B cell (primary cell): ENCODE measurements around the gene MAPK10. TPM values are rescaled to one million over a fixed set of nuclear protein-coding genes. Genes with fewer than 3 reads are reported as not detected.

Source experiments
- ATAC-seq: fragments of 200-7000 bp; cut with Tn5 transposase; one replicate; pipeline ENCODE4 v1.10.0; 2021; ENCODE audit warnings: low read depth, mild to moderate bottlenecking, moderate number of reproducible peaks, moderate library complexity
- CTCF ChIA-PET: fragments of 350-600 bp; sonication (Branson Sonifier 250); formaldehyde crosslinking; loops from one replicate; lab custom pipeline; 2021; ENCODE audit warnings: antibody characterized with exemption, inconsistent platforms; lab: Charles Lee
- POLR2A ChIA-PET: fragments of 350-600 bp; sonication (Branson Sonifier 250); formaldehyde crosslinking; loops from one replicate; lab custom pipeline; 2021; ENCODE audit warnings: antibody characterized with exemption; lab: Charles Lee
- DNase-seq: peaks from one replicate; pipeline ENCODE4 v3.0.0; 2013
- H2AFZ ChIP-seq: 2 replicates; pipeline ENCODE4 v1.6.1; 2012; ENCODE audit warnings: mild to moderate bottlenecking, low read depth, low read length; ENCODE audit not compliant: insufficient read depth, poor library complexity, severe bottlenecking
- H3K27ac ChIP-seq, 2 donors: 1 replicate in 1 of 2; 2 replicates in 1 of 2; pipeline ENCODE4 v1.5.1; 2012 to 2013; ENCODE audit warnings: low read length in 2 of 2, mild to moderate bottlenecking in 2 of 2, moderate library complexity in 1 of 2
- H3K27me3 ChIP-seq, 4 experiments: fragments of 200-600 bp in 1 of 4; sonication (generic) in 1 of 4; replicated peaks in 1 of 4; 1 replicate in 2 of 4; 2 replicates in 2 of 4; pipeline versions ENCODE4 v1.6.1 to v1.7.0; 2013 to 2016; ENCODE audit warnings: low read length in 3 of 4, mild to moderate bottlenecking in 2 of 4, mixed read lengths in 1 of 4, moderate library complexity in 1 of 4; ENCODE audit not compliant: insufficient read depth in 4 of 4, control insufficient read depth in 3 of 4; ENCODE audit errors: control extremely low read depth in 1 of 4
- H3K36me3 ChIP-seq, 2 experiments: replicated peaks in 1 of 2; 1 replicate in 1 of 2; 2 replicates in 1 of 2; pipeline versions ENCODE4 v1.6.1 to v1.7.1; 2013; ENCODE audit warnings: low read length in 1 of 2; ENCODE audit not compliant: insufficient read depth in 2 of 2, control insufficient read depth in 1 of 2; ENCODE audit errors: control extremely low read depth in 1 of 2, extremely low read depth in 1 of 2
- H3K4me1 ChIP-seq, 2 donors: fragments of 200-600 bp in 1 of 2; sonication (generic) in 1 of 2; 1 replicate in 1 of 2; 2 replicates in 1 of 2; pipeline versions ENCODE4 v1.5.1 to v1.6.1; 2013 to 2017; ENCODE audit warnings: low read length in 2 of 2; ENCODE audit not compliant: control insufficient read depth in 2 of 2, insufficient read depth in 2 of 2
- H3K4me2 ChIP-seq: replicated peaks from 2 replicates; pipeline ENCODE3; 2012; ENCODE audit warnings: mild to moderate bottlenecking, low read depth, low read length; ENCODE audit not compliant: poor library complexity, severe bottlenecking
- H3K4me3 ChIP-seq, 5 experiments: fragments of 200-600 bp in 1 of 5; sonication (generic) in 1 of 5; 1 replicate in 3 of 5; 2 replicates in 2 of 5; pipeline versions ENCODE4 v1.5.1 to v1.7.0; 2011 to 2016; ENCODE audit warnings: low read length in 4 of 5, mild to moderate bottlenecking in 4 of 5, low read depth in 2 of 5, control low read depth in 1 of 5, moderate library complexity in 1 of 5; ENCODE audit not compliant: insufficient read depth in 1 of 5; ENCODE audit errors: control extremely low read depth in 1 of 5, extremely low read depth in 1 of 5
- H3K79me2 ChIP-seq: fragments of 200-600 bp; sonication (generic); one replicate; pipeline ENCODE4 v1.6.0; 2016; ENCODE audit warnings: low read length; ENCODE audit not compliant: control insufficient read depth, insufficient read depth
- H3K9ac ChIP-seq: fragments of 200-600 bp; sonication (generic); 2 replicates; pipeline ENCODE4 v1.6.1; 2017; ENCODE audit warnings: mild to moderate bottlenecking, low read length, moderate library complexity
- H3K9me3 ChIP-seq, 3 donors: one replicate each; pipeline versions ENCODE4 v1.6.1 to v1.7.1; 2013; ENCODE audit warnings: low read length in 2 of 3; ENCODE audit not compliant: control insufficient read depth in 2 of 3, insufficient read depth in 1 of 3; ENCODE audit errors: control extremely low read depth in 1 of 3
- H4K20me1 ChIP-seq: 2 replicates; pipeline ENCODE4 v1.6.0; 2012; ENCODE audit warnings: mild to moderate bottlenecking, low read length; ENCODE audit not compliant: insufficient read depth, control insufficient read depth, poor library complexity, severe bottlenecking
- H3K27ac Mint-ChIP-seq: one replicate; pipeline ENCODE4 v1.8.0; 2021; ENCODE audit warnings: mixed read lengths
- H3K27me3 Mint-ChIP-seq: one replicate; pipeline ENCODE4 v1.8.0; 2021; ENCODE audit warnings: mixed read lengths
- H3K4me1 Mint-ChIP-seq: one replicate; pipeline ENCODE4 v1.8.0; 2021; ENCODE audit warnings: mixed read lengths
- H3K4me3 Mint-ChIP-seq: one replicate; pipeline ENCODE4 v1.8.0; 2021; ENCODE audit warnings: mixed read lengths
- H3K9me3 Mint-ChIP-seq: one replicate; pipeline ENCODE4 v1.8.0; 2022; ENCODE audit warnings: mixed read lengths; ENCODE audit not compliant: insufficient read depth
- CTCF ChIP-seq: fragments of 200-600 bp; IDR thresholded peaks from one replicate; pipeline ENCODE4 v1.8.0; 2022; ENCODE audit warnings: antibody characterized with exemption, mild to moderate bottlenecking
- EZH2 ChIP-seq: IDR thresholded peaks from 2 replicates; pipeline ENCODE4 v1.6.1; 2012; ENCODE audit warnings: borderline replicate concordance, low read depth, mild to moderate bottlenecking, moderate library complexity, low read length; ENCODE audit not compliant: insufficient read depth, poor library complexity, severe bottlenecking
- WGBS: methylation state at CpG from one replicate; pipeline ENCODE4 v1.1.5; 2013; ENCODE audit warnings: missing lambda C conversion rate; ENCODE audit not compliant: insufficient coverage; 5-methylcytosine and 5-hydroxymethylcytosine counted together
- intact Hi-C: fragments of 100-400 bp; cut with micrococcal nuclease; formaldehyde crosslinking; loops from one replicate; pipeline ENCODE4 v1.10.0; 2022
- polyA plus RNA-seq: library from polyadenylated mRNA; depleted of rRNA; stranded (reverse); fragments of >200 nt; gene quantifications from 2 replicates; pipeline ENCODE4 v1.2.3, GENCODE V29; 2012
- total RNA-seq, 2 donors: library from RNA; stranded (reverse); fragments of 120-200 nt in 1 of 2; gene quantifications; 1 replicate in 1 of 2; 2 replicates in 1 of 2; pipeline versions ENCODE4 v1.2.3 to v1.2.4, GENCODE V29; 2013 to 2022

The MAPK10 gene
- total and polyA plus RNA-seq, 2 donors (not counting 1 experiment from before 2014, with no cell fraction given): 0.03 to 3.1 TPM

- Histone ChIP-seq H4K20me1 (no peaks in the 10 kb centered on the region), H3K79me2 (no peaks in the 10 kb centered on the region), H3K27me3 (no peaks in the 10 kb centered on the region), H2AFZ (no peak overlapping the region), H3K27ac (no peak overlapping the region), H3K9me3 (peaks cover 4 to 6% (median 5%) of the 10 kb centered on the region in 3 donors), H3K4me1 (no peaks in the 10 kb centered on the region), H3K4me2 (no peak overlapping the region), H3K36me3 (peaks cover 8% of the 10 kb centered on the region in 2 experiments), H3K4me3 (no peak overlapping the region), H3K9ac (no peak overlapping the region)
- DNase-seq: no peak
- ChIA-PET POLR2A (no interaction called here), CTCF (interaction anchor here (0.6 to 1.0 kb wide), 2 partner anchors 206 to 814 kb away, joined by 3 read pairs; no protein-coding TSS in a partner anchor)
- Mint-ChIP-seq H3K9me3 (peaks cover 6% of the 10 kb centered on the region), H3K27ac (no peak overlapping the region), H3K4me1 (peaks cover 4% of the 10 kb centered on the region), H3K4me3 (no peak overlapping the region), H3K27me3 (no peaks in the 10 kb centered on the region)
- intact Hi-C loops: loop anchor here (10.0 kb wide), 1 partner anchor 137 kb away; no protein-coding TSS in a partner anchor
- TF ChIP-seq CTCF (no peak), EZH2 (no peak)
- 100% methylated on average over 1 of the region's 4 CpGs for WGBS
- ATAC-seq: no peak
Observed at GRCh38 chr4:85961887-85962286, 398.0 kb downstream of the MAPK10 start.

GRCh38 chr4:85956293-85956945, 403.4 kb downstream of the MAPK10 start:
- TF ChIP-seq CTCF (no peak), EZH2 (no peak)
- WGBS: 97% methylated on average over 13 of the region's 17 CpGs

More at GRCh38 chr4:85956293-85956945, 403.4 kb downstream of the MAPK10 start:
- DNase-seq: no peak
- POLR2A ChIA-PET: no interaction called here
- H3K9me3 ChIP-seq: no peaks in the 10 kb centered on the region
- no peak overlapping the region for H3K27ac Mint-ChIP-seq
- H3K4me1 Mint-ChIP-seq: peaks cover 2% of the 10 kb centered on the region
- H3K27ac ChIP-seq: no peak overlapping the region
- H3K27me3 ChIP-seq: no peaks in the 10 kb centered on the region
- no peak overlapping the region for H3K4me2 ChIP-seq
- no peak for ATAC-seq
- CTCF ChIA-PET: interaction anchor here (0.8 to 1.5 kb wide), 2 partner anchors 10 to 209 kb away, joined by 3 to 4 read pairs; no protein-coding TSS in a partner anchor
- no peaks in the 10 kb centered on the region for H3K4me1 ChIP-seq
- intact Hi-C loops: no loop called here
- H3K9ac ChIP-seq: no peak overlapping the region
- no peak overlapping the region for H3K4me3 Mint-ChIP-seq
- H3K36me3 ChIP-seq: peaks cover 0 to 22% of the 10 kb centered on the region in 2 experiments
- peaks cover 3% of the 10 kb centered on the region for H3K79me2 ChIP-seq
- H3K4me3 ChIP-seq: no peak overlapping the region
- H4K20me1 ChIP-seq: no peaks in the 10 kb centered on the region
- no peaks in the 10 kb centered on the region for H3K9me3 Mint-ChIP-seq
- H3K27me3 Mint-ChIP-seq: no peaks in the 10 kb centered on the region
- H2AFZ ChIP-seq: no peak overlapping the region
